PFSK-1 (cell line): ENCODE results near the gene RPL10.

ENCODE experiments used
- POLR2AphosphoS5 ChIP-seq: IDR thresholded peaks from 2 replicates; pipeline ENCODE4 v1.6.1; 2012; ENCODE audit warnings: low read depth, mild to moderate bottlenecking, control low read depth, low read length, moderate library complexity
- TF ChIP-seq, protein P1 (sequence below), 2 experiments: IDR thresholded peaks; 2 replicates each; pipeline versions ENCODE4 v1.6.1 to v1.8.0; 2011 to 2012; ENCODE audit warnings: low read depth in 2 of 2, low read length in 2 of 2, control low read depth in 1 of 2, inconsistent platforms in 1 of 2, mild to moderate bottlenecking in 1 of 2, moderate library complexity in 1 of 2; ENCODE audit not compliant: insufficient read depth in 1 of 2

DNA sequence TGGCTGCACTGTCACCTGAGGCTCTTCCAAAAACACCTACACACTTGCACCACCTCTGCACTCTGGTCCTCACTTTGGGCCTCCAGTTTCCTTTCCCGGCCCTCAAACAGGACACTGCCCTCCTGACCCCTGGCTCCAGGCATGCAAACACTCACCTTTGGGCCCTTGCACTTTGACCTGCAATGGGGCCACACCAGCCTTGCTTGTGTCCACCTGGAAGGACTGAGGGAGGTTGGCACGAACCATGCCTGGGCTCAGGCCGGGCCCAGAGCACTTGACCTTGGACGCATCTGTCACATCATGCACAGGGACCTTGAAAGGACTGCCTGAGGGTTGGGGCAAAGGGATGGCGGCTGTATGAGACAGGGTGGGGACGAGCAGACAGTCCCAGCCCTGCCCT, 39.3 kb upstream of the RPL10 start:
- TF ChIP-seq, protein P1, sequence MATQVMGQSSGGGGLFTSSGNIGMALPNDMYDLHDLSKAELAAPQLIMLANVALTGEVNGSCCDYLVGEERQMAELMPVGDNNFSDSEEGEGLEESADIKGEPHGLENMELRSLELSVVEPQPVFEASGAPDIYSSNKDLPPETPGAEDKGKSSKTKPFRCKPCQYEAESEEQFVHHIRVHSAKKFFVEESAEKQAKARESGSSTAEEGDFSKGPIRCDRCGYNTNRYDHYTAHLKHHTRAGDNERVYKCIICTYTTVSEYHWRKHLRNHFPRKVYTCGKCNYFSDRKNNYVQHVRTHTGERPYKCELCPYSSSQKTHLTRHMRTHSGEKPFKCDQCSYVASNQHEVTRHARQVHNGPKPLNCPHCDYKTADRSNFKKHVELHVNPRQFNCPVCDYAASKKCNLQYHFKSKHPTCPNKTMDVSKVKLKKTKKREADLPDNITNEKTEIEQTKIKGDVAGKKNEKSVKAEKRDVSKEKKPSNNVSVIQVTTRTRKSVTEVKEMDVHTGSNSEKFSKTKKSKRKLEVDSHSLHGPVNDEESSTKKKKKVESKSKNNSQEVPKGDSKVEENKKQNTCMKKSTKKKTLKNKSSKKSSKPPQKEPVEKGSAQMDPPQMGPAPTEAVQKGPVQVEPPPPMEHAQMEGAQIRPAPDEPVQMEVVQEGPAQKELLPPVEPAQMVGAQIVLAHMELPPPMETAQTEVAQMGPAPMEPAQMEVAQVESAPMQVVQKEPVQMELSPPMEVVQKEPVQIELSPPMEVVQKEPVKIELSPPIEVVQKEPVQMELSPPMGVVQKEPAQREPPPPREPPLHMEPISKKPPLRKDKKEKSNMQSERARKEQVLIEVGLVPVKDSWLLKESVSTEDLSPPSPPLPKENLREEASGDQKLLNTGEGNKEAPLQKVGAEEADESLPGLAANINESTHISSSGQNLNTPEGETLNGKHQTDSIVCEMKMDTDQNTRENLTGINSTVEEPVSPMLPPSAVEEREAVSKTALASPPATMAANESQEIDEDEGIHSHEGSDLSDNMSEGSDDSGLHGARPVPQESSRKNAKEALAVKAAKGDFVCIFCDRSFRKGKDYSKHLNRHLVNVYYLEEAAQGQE (IDR thresholded peaks at IDR 0.05; ENCODE audit: insufficient read depth in 1 of 2, low read depth in 2 of 2, low read length in 2 of 2): no peak
- TF ChIP-seq POLR2AphosphoS5: no peak
